Transverse colon (tissue), 3 donors: ENCODE data around the gene ARHGEF10L.

Experiments used
- CTCF ChIP-seq, 5 experiments: fragments of 200-600 bp in 3 of 5; fragments of 450-650 bp in 2 of 5; sonication (generic) in 3 of 5; IDR thresholded peaks; 1 replicate in 2 of 5; 2 replicates in 3 of 5; pipeline ENCODE4 v1.5.1; 2016 to 2017; ENCODE audit warnings: antibody characterized with exemption in 5 of 5, inconsistent platforms in 3 of 5, mild to moderate bottlenecking in 2 of 5, moderate library complexity in 1 of 5
- EP300 ChIP-seq: sonication (generic); formaldehyde crosslinking; IDR thresholded peaks from one replicate; pipeline ENCODE4 v1.6.1; 2017; ENCODE audit warnings: antibody characterized with exemption, low read depth

- TF ChIP-seq CTCF (IDR thresholded peaks at IDR 0.05) (no peak), EP300 (no peak)
Measured at GRCh38 chr1:17596651-17597509, 57.4 kb downstream of the ARHGEF10L start.
